ENCODE results near the gene MAP4K4. TPM values are rescaled to one million over a fixed set of nuclear protein-coding genes. Genes with fewer than 3 reads are reported as not detected.

MAP4K4 gene
- total and polyA plus RNA-seq, 2 of the 13 experiments (the other 11 are each of a cell fraction or from before 2014, with no cell fraction given): 105 to 264 TPM

DNA sequence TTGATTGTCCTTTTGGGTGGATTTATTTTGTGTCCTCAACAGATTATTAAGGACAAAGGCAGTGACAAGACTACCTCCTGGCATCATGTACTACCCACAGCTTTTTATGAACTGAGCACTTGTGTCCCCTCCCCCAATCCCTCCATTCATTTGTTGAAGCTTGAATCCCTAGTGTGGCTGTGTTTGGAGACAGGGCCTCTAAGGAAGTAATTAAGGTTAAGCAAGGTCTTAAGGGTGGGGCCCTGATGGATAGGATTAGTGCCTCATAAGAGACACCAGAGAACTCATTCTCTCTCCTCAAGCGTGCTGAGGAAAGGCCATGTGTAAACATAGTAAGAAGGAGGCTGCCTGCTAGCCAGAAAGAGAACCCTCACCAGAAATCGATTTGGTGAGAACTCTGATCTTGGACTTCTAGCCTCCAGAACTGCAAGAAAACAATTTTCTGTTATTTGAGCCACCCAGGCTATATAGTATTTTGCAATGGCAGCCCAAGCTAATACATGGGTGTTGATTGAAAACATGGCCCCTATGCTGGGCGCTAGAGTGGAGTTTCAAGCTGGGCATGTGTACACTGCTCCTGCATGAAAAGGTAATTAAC is 3.4 kb upstream of the MAP4K4 start (continued):
- TF ChIP-seq, protein P1, sequence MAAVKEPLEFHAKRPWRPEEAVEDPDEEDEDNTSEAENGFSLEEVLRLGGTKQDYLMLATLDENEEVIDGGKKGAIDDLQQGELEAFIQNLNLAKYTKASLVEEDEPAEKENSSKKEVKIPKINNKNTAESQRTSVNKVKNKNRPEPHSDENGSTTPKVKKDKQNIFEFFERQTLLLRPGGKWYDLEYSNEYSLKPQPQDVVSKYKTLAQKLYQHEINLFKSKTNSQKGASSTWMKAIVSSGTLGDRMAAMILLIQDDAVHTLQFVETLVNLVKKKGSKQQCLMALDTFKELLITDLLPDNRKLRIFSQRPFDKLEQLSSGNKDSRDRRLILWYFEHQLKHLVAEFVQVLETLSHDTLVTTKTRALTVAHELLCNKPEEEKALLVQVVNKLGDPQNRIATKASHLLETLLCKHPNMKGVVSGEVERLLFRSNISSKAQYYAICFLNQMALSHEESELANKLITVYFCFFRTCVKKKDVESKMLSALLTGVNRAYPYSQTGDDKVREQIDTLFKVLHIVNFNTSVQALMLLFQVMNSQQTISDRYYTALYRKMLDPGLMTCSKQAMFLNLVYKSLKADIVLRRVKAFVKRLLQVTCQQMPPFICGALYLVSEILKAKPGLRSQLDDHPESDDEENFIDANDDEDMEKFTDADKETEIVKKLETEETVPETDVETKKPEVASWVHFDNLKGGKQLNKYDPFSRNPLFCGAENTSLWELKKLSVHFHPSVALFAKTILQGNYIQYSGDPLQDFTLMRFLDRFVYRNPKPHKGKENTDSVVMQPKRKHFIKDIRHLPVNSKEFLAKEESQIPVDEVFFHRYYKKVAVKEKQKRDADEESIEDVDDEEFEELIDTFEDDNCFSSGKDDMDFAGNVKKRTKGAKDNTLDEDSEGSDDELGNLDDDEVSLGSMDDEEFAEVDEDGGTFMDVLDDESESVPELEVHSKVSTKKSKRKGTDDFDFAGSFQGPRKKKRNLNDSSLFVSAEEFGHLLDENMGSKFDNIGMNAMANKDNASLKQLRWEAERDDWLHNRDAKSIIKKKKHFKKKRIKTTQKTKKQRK (IDR thresholded peaks at IDR 0.05; ENCODE audit: low read length): no peak
- TF ChIP-seq, protein P2, sequence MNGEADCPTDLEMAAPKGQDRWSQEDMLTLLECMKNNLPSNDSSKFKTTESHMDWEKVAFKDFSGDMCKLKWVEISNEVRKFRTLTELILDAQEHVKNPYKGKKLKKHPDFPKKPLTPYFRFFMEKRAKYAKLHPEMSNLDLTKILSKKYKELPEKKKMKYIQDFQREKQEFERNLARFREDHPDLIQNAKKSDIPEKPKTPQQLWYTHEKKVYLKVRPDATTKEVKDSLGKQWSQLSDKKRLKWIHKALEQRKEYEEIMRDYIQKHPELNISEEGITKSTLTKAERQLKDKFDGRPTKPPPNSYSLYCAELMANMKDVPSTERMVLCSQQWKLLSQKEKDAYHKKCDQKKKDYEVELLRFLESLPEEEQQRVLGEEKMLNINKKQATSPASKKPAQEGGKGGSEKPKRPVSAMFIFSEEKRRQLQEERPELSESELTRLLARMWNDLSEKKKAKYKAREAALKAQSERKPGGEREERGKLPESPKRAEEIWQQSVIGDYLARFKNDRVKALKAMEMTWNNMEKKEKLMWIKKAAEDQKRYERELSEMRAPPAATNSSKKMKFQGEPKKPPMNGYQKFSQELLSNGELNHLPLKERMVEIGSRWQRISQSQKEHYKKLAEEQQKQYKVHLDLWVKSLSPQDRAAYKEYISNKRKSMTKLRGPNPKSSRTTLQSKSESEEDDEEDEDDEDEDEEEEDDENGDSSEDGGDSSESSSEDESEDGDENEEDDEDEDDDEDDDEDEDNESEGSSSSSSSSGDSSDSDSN (CRISPR knock-in tag; IDR thresholded peaks at IDR 0.05): no peak
- TF ChIP-seq NBN (conservative IDR thresholded peaks at IDR 0.05): no peak
- TF ChIP-seq HNF4A (CRISPR knock-in tag; IDR thresholded peaks at IDR 0.05): peak; percentile 51
- no peak for TF ChIP-seq PAX8 (CRISPR knock-in tag; IDR thresholded peaks at IDR 0.05; ENCODE audit: borderline replicate concordance)
- TF ChIP-seq, protein P3, sequence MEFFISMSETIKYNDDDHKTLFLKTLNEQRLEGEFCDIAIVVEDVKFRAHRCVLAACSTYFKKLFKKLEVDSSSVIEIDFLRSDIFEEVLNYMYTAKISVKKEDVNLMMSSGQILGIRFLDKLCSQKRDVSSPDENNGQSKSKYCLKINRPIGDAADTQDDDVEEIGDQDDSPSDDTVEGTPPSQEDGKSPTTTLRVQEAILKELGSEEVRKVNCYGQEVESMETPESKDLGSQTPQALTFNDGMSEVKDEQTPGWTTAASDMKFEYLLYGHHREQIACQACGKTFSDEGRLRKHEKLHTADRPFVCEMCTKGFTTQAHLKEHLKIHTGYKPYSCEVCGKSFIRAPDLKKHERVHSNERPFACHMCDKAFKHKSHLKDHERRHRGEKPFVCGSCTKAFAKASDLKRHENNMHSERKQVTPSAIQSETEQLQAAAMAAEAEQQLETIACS (CRISPR knock-in tag; IDR thresholded peaks at IDR 0.05): no peak
